ENCODE measurements around the gene SZT2.

Gene SZT2

GRCh38 chr1:43488165-43488564 lies 98.5 kb downstream of the SZT2 start:
- TF ChIP-seq TAF1 (IDR thresholded peaks at IDR 0.05; ENCODE audit: borderline replicate concordance, insufficient read depth, low read length) (no peak), FOXP2 (optimal IDR thresholded peaks at IDR 0.05; ENCODE audit: borderline replicate concordance, extremely low read depth, extremely low read length, insufficient read depth) (no peak), POLR2AphosphoS5 (IDR thresholded peaks at IDR 0.05; ENCODE audit: low read depth, low read length) (no peak), REST (IDR thresholded peaks at IDR 0.05; ENCODE audit: insufficient read depth in 1 of 2, low read depth in 2 of 2, low read length in 2 of 2) (no peak)

GRCh38 chr1:43491061-43491460 lies 101.4 kb downstream of the SZT2 start:
- TF ChIP-seq REST (IDR thresholded peaks at IDR 0.05; ENCODE audit: insufficient read depth in 1 of 2, low read depth in 2 of 2, low read length in 2 of 2) (no peak), SIN3A (IDR thresholded peaks at IDR 0.05; ENCODE audit: borderline replicate concordance, insufficient read depth, low read length) (no peak), TAF1 (IDR thresholded peaks at IDR 0.05; ENCODE audit: borderline replicate concordance, insufficient read depth, low read length) (no peak), FOXP2 (optimal IDR thresholded peaks at IDR 0.05; ENCODE audit: borderline replicate concordance, extremely low read depth, extremely low read length, insufficient read depth) (no peak), POLR2AphosphoS5 (IDR thresholded peaks at IDR 0.05; ENCODE audit: low read depth, low read length) (no peak)

- no peak for TF ChIP-seq SIN3A (IDR thresholded peaks at IDR 0.05; ENCODE audit: borderline replicate concordance, insufficient read depth, low read length)
- no peak for TF ChIP-seq REST (IDR thresholded peaks at IDR 0.05; ENCODE audit: insufficient read depth in 1 of 2, low read depth in 2 of 2, low read length in 2 of 2)
- TF ChIP-seq TAF1 (IDR thresholded peaks at IDR 0.05; ENCODE audit: borderline replicate concordance, insufficient read depth, low read length) = no peak
- no peak for TF ChIP-seq FOXP2 (optimal IDR thresholded peaks at IDR 0.05; ENCODE audit: borderline replicate concordance, extremely low read depth, extremely low read length, insufficient read depth)
- no peak for TF ChIP-seq POLR2AphosphoS5 (IDR thresholded peaks at IDR 0.05; ENCODE audit: low read depth, low read length)
Observed at GRCh38 chr1:43492826-43493225, 103.1 kb downstream of the SZT2 start.

- TF ChIP-seq POLR2AphosphoS5 (IDR thresholded peaks at IDR 0.05; ENCODE audit: low read depth, low read length) = no peak
- no peak for TF ChIP-seq FOXP2 (optimal IDR thresholded peaks at IDR 0.05; ENCODE audit: borderline replicate concordance, extremely low read depth, extremely low read length, insufficient read depth)
- TF ChIP-seq REST (IDR thresholded peaks at IDR 0.05; ENCODE audit: insufficient read depth in 1 of 2, low read depth in 2 of 2, low read length in 2 of 2) = no peak
- TF ChIP-seq TAF1 (IDR thresholded peaks at IDR 0.05; ENCODE audit: borderline replicate concordance, insufficient read depth, low read length) = no peak
- TF ChIP-seq SIN3A (IDR thresholded peaks at IDR 0.05; ENCODE audit: borderline replicate concordance, insufficient read depth, low read length) = no peak
Observed at GRCh38 chr1:43493661-43494450, 104.2 kb downstream of the SZT2 start.
